ENCODE measurements around the gene SLC2A4RG.

SLC2A4RG gene

GRCh38 chr20:63696306-63696627, 43.3 kb upstream of the SLC2A4RG start:
- CTCF ChIA-PET: no interaction called here
- no peak for DNase-seq (ENCODE audit: low read depth, low spot score)
- H3K4me3 ChIP-seq (ENCODE audit: low read depth, low read length): no peak overlapping the region
- POLR2A ChIA-PET: interaction anchor here (0.9 kb wide), 1 partner anchor 14 kb away, joined by 4 read pairs; no protein-coding TSS in a partner anchor
- no peak for TF ChIP-seq CTCF (IDR thresholded peaks at IDR 0.05; ENCODE audit: insufficient read depth, low read length, missing control alignments)

GRCh38 chr20:63696628-63697356, 42.8 kb upstream of the SLC2A4RG start, which contains the start of gene TNFRSF6B:
TNFRSF6B (plus strand) TSS chr20:63696652; CDS start chr20:63696768, 116 bp downstream.
- H3K4me3 ChIP-seq (ENCODE audit: low read depth, low read length): peak within 1 kb of the TSS; percentile 12
- POLR2A ChIA-PET: interaction anchor here (1.0 kb wide), 1 partner anchor 15 kb away, joined by 3 read pairs; no protein-coding TSS in a partner anchor
- no peak for TF ChIP-seq CTCF (IDR thresholded peaks at IDR 0.05; ENCODE audit: insufficient read depth, low read length, missing control alignments)
- CTCF ChIA-PET: no interaction called here
- DNase-seq (ENCODE audit: low read depth, low spot score): no peak

DNA sequence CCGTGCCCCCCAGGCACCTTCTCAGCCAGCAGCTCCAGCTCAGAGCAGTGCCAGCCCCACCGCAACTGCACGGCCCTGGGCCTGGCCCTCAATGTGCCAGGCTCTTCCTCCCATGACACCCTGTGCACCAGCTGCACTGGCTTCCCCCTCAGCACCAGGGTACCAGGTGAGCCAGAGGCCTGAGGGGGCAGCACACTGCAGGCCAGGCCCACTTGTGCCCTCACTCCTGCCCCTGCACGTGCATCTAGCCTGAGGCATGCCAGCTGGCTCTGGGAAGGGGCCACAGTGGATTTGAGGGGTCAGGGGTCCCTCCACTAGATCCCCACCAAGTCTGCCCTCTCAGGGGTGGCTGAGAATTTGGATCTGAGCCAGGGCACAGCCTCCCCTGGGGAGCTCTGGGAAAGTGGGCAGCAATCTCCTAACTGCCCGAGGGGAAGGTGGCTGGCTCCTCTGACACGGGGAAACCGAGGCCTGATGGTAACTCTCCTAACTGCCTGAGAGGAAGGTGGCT, 42.2 kb upstream of the SLC2A4RG start:
- no peak overlapping the region for H3K4me3 ChIP-seq (ENCODE audit: low read depth, low read length)
- no peak for TF ChIP-seq CTCF (IDR thresholded peaks at IDR 0.05; ENCODE audit: insufficient read depth, low read length, missing control alignments)
- DNase-seq (ENCODE audit: low read depth, low spot score): no peak
- ChIA-PET POLR2A (interaction anchor here (1.0 kb wide), 1 partner anchor 15 kb away, joined by 3 read pairs; no protein-coding TSS in a partner anchor), CTCF (interaction anchor here (2.2 kb wide), 1 partner anchor 78 kb away, joined by 6 read pairs; no protein-coding TSS in a partner anchor)

DNA sequence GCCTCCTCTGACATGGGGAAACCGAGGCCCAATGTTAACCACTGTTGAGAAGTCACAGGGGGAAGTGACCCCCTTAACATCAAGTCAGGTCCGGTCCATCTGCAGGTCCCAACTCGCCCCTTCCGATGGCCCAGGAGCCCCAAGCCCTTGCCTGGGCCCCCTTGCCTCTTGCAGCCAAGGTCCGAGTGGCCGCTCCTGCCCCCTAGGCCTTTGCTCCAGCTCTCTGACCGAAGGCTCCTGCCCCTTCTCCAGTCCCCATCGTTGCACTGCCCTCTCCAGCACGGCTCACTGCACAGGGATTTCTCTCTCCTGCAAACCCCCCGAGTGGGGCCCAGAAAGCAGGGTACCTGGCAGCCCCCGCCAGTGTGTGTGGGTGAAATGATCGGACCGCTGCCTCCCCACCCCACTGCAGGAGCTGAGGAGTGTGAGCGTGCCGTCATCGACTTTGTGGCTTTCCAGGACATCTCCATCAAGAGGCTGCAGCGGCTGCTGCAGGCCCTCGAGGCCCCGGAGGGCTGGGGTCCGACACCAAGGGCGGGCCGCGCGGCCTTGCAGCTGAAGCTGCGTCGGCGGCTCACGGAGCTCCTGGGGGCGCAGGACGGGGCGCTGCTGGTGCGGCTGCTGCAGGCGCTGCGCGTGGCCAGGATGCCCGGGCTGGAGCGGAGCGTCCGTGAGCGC, 41.6 kb upstream of the SLC2A4RG start:
- DNase-seq (ENCODE audit: low read depth, low spot score): no peak
- TF ChIP-seq CTCF (IDR thresholded peaks at IDR 0.05; ENCODE audit: insufficient read depth, low read length, missing control alignments): no peak
- ChIA-PET POLR2A (interaction anchor here (1.0 to 1.7 kb wide), 3 partner anchors 9 to 16 kb away, joined by 3 to 10 read pairs (median 3); partner anchors contain the start of genes ARFRP1 and ZGPAT), CTCF (interaction anchor here (0.8 to 2.2 kb wide), 4 partner anchors 9 to 198 kb away, joined by 3 to 6 read pairs (median 4); no protein-coding TSS in a partner anchor)
- no peak overlapping the region for H3K4me3 ChIP-seq (ENCODE audit: low read depth, low read length)

GRCh38 chr20:63698739-63699465, 40.7 kb upstream of the SLC2A4RG start:
- ChIA-PET POLR2A (interaction anchor here (0.9 to 1.7 kb wide), 6 partner anchors 9 to 42 kb away, joined by 3 to 10 read pairs (median 4); partner anchors contain the start of genes ARFRP1 and ZGPAT), CTCF (interaction anchor here (0.7 to 2.2 kb wide), 5 partner anchors 8 to 197 kb away, joined by 3 to 6 read pairs (median 3); partner anchors contain the start of genes ARFRP1 and ZGPAT)
- no peak for TF ChIP-seq CTCF (IDR thresholded peaks at IDR 0.05; ENCODE audit: insufficient read depth, low read length, missing control alignments)
- DNase-seq (ENCODE audit: low read depth, low spot score): peak; percentile 67
- H3K4me3 ChIP-seq (ENCODE audit: low read depth, low read length): no peak overlapping the region; the same call in 1 of the 2 replicates
